HG03097 (cell line): ENCODE measurements around the gene SYTL1.
A peak's percentile ranks its signal among the peaks of the same experiment; 100 is the strongest.

Experiments used
- ATAC-seq: cut with Tn5 transposase; IDR thresholded peaks from one replicate; pipeline ENCODE4 v1.9.1; 2021; ENCODE audit not compliant: unreplicated experiment, low FRiP score

Gene SYTL1, protein sequence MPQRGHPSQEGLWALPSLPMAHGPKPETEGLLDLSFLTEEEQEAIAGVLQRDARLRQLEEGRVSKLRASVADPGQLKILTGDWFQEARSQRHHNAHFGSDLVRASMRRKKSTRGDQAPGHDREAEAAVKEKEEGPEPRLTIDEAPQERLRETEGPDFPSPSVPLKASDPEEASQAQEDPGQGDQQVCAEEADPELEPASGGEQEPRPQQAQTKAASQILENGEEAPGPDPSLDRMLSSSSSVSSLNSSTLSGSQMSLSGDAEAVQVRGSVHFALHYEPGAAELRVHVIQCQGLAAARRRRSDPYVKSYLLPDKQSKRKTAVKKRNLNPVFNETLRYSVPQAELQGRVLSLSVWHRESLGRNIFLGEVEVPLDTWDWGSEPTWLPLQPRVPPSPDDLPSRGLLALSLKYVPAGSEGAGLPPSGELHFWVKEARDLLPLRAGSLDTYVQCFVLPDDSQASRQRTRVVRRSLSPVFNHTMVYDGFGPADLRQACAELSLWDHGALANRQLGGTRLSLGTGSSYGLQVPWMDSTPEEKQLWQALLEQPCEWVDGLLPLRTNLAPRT

DNA sequence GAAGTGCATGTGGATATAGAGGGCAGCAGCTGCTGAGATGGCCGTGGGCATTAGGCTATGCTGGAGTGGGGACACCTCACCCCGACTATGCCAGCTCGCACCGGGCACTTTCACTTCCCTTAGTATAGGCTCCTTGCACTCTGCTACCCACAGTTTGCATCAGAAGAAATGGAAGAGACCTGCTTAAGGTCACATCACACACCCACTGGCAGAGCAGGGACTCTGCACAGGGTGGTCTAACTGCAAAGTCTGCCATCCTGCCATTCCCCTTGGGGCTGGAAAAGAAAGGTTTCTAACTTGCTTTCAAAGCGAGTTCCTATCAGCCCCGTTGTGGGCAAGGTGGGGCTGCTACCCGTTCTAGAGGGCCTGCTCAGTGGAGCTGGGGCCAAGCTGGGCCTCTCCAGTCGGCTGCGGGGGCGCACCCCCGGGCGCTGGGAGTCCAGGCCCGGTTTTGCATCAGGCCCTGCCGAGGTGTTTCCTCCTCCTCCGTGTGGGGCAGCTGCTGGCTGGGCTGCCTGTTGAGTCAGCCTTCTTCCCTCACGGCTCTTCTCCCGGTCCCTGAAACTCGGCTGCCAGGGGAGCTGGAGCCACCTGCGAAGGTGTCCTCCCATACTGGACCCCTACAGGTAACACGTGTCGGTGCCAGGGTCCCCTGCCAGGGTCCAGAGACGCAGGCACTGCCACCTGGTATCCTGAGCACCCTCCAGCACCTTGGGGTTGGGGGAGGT lies at the start of gene SYTL1:
Gene SYTL1, plus strand, starts transcription at position 498 of the 728 bp plus-strand sequence. CDS start 3,313 bp downstream, outside the sequence.
- no peak for ATAC-seq

DNA sequence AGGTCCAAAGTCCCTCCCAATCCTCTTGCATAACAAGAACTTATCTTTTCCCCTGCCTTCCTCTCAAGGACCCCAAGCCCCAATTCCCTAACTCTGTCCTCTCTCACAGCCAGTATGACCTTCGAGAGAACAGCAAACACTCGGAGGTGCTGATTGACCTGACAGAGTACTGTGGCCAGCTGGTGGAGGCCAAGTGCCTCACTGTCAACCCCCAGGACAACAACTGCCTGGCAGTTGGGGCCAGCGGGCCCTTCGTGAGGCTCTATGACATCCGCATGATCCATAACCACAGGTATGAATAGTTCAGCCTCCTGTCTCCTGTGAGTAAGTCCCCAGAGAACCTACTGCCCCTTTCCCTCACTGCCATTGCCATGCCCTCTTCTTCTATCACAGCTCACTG lies 49.7 kb upstream of the SYTL1 start:
- ATAC-seq: no peak

DNA sequence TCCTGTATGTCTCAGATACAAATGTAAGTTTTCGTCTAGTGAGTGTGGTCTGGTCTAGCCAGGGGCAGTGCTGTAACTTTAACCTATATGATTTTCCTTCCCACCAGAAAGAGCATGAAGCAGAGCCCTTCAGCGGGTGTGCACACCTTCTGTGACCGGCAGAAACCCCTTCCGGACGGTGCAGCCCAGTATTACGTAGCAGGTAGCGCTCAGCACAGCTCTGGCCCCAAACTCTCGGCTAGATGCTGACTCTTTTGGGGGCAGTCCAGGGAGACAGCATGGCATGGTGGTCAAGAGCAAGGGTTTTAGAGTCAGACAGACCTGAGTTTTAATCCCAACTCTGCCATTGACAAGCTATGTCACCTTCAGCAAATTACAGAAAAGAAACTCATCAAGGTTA lies 47.9 kb upstream of the SYTL1 start:
- ATAC-seq: no peak

DNA sequence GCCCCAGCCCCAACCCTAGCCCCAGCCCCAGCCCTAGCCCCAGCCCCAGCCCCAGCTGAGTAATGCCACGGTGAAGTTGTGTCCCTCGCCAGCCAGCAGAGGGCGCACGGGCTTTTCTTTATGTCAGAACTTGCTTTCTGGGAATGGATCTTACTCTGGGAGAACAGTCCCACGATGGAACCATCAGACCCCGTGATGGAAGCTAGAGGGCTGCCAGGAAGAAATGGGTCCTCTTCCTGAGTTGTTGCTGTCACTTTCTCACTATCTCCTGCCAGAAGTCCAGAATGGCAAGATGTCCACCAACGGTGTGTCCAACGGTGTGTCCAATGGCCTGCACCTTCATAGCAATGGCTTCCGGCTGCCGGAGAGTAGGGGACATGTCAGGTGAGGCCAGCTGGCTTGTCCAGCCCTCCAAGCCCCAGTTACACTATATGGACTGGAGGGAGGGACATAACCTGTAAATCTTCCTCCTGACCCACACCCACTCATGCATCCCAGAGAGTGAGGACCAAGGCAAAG lies 45.0 kb upstream of the SYTL1 start:
- no peak for ATAC-seq

DNA sequence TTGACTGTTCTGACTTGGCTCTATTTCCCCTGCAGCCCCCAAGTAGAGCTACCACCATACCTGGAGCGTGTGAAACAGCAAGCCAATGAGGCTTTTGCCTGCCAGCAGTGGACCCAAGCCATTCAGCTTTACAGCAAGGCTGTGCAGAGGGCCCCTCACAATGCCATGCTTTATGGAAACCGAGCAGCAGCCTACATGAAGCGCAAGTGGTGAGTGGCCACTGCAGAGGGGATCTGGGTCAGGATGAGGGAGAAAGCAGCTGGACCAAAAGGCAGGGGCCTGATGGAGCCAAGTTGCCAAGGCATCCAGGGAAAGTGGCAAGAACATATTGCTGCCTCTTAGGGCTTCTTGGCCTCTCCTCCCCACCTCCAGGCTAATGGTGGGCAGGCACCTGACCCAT lies 43.9 kb upstream of the SYTL1 start:
- ATAC-seq: no peak

DNA sequence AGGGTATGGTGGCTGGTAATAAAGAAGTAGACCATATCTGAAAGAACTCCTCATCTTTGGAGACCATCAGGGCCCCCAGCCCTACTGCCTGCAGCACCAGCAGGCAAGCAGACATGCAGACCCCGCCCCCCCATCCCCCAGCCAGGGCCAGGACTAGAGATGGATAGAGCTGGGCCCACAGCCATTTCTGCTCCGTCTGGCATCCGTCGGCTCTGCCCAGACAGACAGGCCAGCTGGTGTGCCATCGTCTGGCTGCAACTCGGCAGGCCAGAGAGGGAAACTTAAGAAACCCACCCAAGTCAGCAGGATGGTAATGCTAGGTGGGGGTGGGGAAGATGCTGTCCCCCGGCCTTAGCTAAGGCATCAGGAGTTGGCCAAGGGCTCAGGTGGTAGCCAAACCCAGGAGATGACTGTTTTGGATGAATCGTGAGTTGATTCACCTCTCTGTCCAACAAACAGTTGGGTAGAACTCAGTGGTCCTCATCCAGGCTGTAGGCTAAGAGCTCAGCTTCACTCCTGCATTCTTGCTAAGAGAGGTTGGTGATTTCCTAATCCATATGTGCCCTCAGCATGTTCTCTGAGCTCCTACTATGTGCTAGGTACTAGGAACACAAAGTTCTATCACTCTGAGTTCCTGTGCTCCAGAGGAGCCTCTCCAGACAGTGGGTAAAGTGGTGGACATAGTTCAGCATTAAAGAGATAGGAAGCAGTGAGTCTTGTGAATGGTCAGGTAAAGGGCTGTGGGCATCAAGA lies 43.0 kb upstream of the SYTL1 start:
- ATAC-seq: no peak

DNA sequence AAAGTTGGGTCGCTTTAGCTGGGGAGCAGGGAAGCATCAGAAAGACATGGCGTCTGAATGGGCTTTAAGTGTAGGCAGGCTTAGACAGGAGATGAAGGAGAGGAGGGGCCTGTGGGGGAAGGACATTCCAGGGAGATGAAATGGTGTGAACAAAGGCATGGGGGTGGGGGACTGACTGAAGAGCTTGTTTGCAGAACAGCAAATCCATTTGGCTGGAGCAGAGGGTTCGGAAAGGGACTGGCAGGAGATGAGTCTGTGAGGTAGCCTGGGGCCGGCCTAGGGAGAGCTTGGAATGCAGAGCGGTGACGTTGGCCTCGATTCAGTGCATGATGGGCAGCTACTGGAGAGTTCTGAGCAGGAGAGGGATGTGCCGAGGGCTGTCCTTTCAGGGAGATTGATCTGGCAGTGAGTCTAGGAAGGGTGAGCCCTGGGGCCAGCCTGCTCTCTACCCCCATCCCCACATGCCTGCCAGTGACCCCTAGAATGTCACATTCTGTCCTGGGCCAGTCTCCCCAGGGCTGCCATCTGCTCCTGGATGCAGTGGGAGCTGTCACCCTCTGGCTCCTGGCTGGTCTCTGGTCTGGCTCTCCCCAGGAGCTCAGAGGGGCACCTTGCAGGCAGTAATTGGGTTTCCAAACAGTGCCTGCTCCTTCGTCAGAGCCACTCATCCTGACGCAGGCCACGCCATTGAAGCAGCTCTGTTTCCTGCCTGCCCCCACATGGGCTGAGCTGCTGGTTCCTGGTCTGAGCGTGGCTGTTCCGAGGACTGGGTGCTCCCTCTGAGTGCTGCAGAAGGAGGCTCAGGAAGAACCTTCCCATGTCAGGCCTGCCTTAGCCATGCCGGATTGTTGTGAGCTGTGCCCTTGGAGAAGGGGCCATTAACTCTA lies 42.2 kb upstream of the SYTL1 start:
- ATAC-seq: no peak

DNA sequence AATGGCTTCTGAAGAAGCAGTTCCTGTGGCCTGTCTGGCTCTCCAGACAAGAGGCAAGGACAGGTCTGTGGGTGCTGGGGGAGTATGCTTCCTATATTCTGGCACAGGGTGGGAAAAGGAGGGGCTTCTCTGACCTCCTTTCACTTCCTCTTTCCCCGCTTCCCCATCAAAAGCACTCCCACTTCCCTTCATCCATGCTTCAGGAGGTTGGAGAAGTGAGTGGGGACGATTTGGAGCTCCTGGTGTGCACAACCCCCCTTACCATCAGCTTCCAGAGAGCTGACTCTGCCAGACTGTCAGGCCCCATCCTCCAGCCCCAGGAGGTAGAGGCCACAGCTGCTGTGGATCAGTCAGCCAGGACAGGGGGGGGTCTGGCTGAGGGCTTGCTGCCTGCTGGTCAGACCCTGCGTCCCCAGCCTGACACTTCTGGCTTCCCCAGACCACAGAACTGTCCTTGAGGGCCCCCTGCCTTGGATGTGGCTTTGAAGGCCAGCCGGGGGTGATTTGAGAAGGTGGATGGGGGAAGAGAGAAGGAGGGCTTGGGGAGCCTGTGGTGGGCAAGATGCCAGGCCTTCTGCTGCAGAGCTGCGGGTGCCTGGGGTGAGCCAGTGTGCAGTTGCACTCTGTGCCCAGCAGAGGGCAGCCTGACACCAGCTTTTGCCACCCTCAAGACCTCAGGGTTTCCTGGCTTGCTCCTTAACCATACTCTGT lies 41.3 kb upstream of the SYTL1 start:
- peak; percentile 70 for ATAC-seq

DNA sequence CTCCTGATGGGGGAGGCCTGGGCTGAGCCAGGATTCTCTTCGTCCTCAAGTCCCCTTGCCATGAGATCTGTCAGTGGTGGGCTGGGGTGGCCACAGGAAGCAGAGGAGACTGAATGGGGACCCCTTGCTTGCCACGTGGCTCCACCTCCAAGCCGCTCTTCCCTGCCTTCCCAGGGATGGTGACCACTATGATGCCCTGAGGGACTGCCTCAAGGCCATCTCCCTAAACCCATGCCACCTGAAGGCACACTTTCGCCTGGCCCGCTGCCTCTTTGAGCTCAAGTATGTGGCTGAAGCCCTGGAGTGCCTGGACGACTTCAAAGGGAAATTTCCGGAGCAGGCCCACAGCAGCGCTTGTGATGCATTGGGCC lies 40.8 kb upstream of the SYTL1 start:
- ATAC-seq: no peak

DNA sequence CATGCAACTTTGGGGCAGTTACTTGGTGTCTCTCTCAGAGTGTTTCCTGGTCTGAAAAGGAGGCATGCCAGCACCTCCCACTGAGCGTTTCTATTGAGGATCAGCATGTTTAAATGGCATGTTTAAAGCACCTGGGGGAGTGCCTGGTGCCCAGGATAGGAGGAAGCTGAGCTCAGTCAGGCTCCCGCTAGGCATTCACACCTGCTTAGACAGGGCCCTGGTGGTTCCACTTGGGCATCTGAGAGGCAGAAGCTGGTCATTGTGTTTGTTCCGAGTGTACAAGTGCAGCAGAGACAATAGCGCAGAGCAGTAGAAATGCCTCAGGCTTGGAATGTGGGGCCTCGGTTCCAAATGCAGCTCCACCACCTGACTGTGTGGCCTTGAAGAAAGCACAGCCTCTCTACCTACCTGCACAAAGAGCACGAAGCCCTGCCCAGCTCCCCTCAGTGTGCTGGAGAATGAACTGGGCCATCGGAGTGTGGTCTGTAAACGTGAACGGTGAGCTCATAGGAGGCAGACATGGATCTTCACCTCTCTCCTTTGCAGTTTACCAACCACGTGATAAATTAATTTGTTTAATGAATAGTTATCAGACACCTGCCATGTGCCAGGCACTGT lies 40.1 kb upstream of the SYTL1 start:
- ATAC-seq: no peak

DNA sequence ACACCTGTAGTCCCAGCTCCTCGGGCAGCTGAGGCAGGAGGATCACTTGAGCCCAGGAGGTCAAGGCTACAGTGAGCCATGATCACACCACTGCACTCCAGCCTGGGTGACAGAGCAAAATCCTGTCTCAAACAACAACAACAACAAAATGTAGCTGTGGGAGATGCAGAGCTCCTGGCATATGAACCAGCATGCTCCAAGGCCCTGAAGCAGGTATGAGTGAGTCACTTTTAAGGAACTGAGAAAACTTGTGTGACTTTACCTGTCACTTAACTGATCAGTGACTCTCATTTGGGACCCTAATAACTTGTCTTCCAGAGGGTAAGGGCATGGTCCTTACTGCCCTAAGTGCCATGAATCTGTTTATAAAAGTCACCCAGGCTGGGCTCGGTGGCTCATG lies 39.2 kb upstream of the SYTL1 start:
- no peak for ATAC-seq

DNA sequence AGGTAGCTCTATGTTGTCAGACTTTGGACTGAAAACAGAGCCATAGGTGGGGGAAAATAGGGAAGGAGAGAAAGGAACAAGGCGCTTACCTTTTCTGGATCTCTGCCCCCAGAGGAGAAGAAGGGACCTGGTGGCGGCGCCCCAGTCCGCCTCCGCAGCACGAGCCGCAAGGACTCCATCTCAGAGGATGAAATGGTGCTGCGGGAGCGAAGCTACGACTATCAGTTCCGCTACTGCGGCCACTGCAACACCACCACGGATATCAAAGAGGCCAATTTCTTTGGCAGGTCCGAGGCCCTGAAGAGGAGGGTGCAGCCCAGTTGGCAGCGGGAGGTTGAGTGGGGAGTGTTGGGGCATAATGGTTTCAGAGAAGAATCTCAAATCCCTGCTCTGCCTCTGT lies 38.3 kb upstream of the SYTL1 start:
- ATAC-seq: no peak

DNA sequence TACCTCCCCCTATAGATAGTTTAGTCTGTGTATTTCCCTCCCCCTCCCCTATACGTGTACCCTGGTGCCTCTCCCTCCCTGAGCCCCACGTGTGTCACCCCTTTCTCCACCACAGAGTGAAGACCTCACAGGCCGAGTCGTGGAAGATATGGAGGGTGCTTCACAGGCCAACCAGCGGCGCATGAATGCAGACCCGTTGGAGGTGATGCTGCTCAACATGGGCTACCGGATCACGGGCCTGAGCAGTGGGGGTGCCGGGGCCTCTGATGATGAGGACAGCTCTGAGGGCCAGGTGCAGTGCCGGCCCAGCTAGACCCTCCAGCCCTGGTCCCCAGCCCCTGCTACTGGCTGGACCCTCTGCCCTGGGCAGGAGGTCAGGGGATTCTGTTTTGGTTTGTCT lies 35.8 kb upstream of the SYTL1 start:
- no peak for ATAC-seq

DNA sequence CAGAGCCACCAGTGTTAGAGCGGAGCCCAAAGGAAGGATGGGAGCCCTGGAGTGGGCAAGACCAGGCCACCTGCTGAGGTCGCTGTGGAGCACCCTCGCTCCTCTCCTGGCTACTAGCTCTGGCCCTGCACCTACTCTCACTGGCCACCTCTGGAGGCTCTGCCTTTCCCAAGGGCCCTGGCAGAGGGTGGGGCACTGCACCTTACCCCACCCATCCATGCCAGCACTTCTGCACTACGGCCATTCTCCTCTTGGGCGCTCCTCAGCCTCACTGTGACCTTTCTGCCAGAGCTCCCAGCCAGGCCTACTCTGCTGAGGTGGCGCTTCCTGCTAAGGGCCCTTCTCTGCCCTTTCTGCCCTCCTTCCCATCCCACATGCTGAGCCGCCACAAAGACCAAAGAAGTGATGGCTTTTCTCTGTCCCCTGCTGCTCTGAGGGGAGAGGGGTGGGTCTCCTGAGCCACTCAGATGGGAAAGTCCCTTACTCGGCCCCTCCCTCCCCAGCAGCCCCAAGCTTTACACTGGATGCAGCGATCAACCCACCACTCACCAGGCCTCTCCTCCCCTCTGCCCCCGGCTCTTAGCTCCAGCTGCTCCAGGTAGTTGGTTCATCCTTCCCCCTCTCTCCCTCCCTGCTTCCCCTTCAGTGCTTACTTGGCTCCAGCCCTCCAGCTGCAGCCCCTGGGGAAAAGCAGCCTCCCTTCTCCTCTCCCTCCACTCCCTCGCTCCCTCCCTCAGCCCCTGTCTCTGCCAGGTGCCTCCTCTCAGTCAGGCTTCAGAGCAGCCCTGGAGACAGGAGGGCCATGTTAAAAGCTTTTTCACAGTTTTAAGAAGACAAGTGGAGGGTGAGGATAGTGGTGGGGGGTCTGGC lies 34.7 kb upstream of the SYTL1 start:
- ATAC-seq: no peak

DNA sequence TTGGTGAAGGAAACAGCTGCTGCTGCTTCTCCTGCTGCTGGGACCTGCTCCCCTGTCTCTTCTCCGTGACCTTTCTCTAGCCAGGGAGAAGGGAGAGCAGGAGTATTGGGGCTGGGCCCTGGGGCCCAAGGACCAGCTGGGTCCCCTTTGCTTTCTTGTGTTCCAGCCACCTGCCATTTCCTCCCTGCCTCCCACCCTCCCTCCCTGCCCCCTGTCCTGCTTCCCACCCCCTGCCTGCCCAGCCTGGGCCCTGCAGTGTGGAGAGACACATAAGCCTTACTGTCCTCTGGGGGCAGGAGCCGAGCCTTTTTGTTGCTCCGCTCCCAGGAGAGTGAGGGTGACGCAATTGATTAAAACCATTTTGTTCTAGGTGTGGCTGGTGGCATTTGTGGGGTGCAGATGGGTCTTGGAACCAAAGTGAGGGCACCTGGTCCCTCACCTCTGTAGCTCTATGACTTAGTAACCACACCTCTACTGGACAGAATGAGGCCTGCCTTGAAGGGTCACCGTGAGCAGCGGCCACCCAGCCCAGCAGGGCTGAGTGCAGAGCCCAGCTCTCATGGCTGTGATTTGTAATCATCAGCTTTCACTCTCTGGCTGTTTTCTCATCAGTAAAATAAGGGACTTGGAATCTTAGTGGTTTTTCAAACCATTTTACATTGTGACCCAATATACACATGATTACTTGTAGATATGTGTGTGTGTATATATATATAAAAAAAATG lies 33.8 kb upstream of the SYTL1 start:
- ATAC-seq: no peak

DNA sequence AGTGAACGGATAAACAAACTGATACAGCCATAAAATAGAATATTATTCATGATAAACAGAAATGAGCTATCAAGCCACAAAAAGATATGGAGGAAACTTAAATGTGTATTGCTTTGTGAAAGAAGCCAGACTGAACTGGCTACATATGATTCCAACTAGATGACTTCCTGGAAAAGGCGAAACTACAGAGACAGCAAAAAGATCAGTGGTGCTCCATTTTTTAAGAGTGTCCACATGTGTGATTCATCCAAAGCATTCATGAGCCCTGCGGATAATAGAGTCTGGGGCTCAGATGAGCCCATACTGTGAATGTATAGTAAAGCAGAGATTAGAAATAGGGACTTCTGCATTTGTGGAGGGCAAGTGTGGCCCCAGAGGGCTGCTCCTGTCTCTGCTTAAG lies 27.7 kb upstream of the SYTL1 start:
- ATAC-seq: no peak

DNA sequence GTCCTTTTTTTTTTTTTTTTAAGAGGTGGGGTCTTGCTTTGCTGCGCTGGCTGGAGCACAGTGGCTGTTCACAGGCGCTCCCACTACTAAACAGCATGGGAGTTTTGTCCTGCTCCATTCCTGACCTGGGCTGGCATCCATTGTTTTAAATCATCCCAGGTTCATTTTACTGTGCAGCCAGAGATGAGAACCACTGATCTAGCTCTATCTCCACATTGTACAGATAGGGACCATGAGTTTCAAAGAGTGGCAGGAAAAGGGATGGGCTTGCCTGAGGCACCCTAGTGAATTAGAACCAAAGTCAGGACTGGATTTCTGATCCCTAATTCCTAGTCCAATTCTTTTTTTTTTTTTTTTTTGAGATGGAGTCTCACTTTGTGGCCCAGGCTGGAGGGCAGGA lies 27.1 kb upstream of the SYTL1 start:
- no peak for ATAC-seq
